Measurements from ENCODE around the gene SLC2A6. TPM values are rescaled to one million over a fixed set of nuclear protein-coding genes. Genes with fewer than 3 reads are reported as not detected.

The SLC2A6 gene
- total and polyA plus RNA-seq, 2 experiments from 2014 or later = 7.3 to 10.6 TPM

- H3K36me3 ChIP-seq (replicated peaks; ENCODE audit: insufficient read depth, low read depth) = no peaks in the 10 kb centered on the region
- H3K27me3 ChIP-seq = no peaks in the 10 kb centered on the region
- H3K9me2 ChIP-seq (replicated peaks; ENCODE audit: insufficient read depth) = no peaks in the 10 kb centered on the region
- no peak for DNase-seq (ENCODE audit: low spot score)
- no peak overlapping the region for H3K4me2 ChIP-seq
- H3K27ac ChIP-seq = no peak overlapping the region
- no peak for TF ChIP-seq CTCF (IDR thresholded peaks at IDR 0.05; ENCODE audit: poor library complexity)
- TF ChIP-seq EZH2 (IDR thresholded peaks at IDR 0.05; ENCODE audit: borderline replicate concordance) = no peak
- TF ChIP-seq EZH2phosphoT487 (IDR thresholded peaks at IDR 0.05; ENCODE audit: low read depth, severe bottlenecking, unreplicated experiment) = no peak
- no peaks in the 10 kb centered on the region for H3K79me2 ChIP-seq
- 87% methylated on average over 11 of the region's 11 CpGs for WGBS (ENCODE audit: low lambda C conversion rate, missing lambda C conversion rate)
- peaks cover 5% of the 10 kb centered on the region for H3K4me1 ChIP-seq (ENCODE audit: insufficient read depth)
- no peaks in the 10 kb centered on the region for H4K20me1 ChIP-seq (ENCODE audit: insufficient read depth, poor library complexity, severe bottlenecking)
- H2AFZ ChIP-seq = no peak overlapping the region
- no peak overlapping the region for H3K4me3 ChIP-seq
- H3K9me3 ChIP-seq (ENCODE audit: low read depth) = no peaks in the 10 kb centered on the region
Measured at GRCh38 chr9:133493428-133493827, 14.5 kb upstream of the SLC2A6 start.

DNA sequence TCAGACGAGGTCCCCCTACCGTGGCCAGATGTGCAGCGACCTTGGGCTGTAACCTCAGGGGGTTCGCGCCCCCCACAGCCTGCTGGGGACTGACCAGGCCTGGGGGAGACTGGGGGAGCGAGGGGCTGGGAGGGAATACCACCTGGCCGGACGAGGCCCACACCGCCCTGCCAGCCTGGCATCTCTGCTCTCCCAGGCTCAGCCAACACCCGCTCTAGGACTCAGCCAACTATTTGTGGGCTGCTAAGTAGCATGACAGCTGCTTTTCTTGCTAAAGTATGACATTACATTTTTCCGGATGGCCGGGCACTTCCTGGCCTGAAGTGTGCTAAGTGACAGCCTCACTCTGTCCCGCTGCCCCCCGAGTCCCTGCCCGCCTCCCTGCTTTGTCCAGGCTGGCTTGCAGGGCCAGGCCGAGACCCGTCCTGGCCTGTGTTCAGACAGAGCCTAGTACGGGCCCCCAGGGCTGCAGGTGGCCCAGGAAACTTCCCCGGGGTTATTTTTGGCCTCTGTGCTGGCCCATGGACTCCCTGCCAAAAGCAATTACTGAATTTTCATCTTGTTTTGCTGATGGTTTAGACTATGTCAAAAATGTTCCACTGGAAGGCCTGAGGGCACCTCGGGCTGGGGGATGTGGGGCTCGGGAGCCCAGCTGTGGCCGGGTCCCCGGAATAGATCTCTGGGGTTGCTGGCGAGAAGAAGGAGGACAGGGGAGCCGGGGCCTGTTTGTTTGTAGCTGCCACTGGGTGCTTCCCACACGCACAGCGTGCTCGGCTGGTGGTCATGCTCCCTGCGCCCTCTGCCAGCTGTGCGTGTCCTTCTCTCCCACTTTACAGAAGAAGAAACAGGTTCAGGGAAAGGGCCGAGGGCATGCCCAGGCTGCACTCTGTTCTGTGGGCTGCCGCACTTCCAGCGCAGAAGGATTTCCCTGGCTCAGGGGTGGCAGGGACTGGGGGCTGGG, 13.4 kb upstream of the SLC2A6 start:
- no peak for TF ChIP-seq CTCF (IDR thresholded peaks at IDR 0.05; ENCODE audit: poor library complexity)
- no peak for TF ChIP-seq EZH2 (IDR thresholded peaks at IDR 0.05; ENCODE audit: borderline replicate concordance)
- TF ChIP-seq EZH2phosphoT487 (IDR thresholded peaks at IDR 0.05; ENCODE audit: low read depth, severe bottlenecking, unreplicated experiment) = no peak
- no peak overlapping the region for H3K4me2 ChIP-seq
- H3K9me3 ChIP-seq (ENCODE audit: low read depth) = no peaks in the 10 kb centered on the region
- 83% methylated on average over 31 of the region's 33 CpGs for WGBS (ENCODE audit: low lambda C conversion rate, missing lambda C conversion rate)
- no peak for DNase-seq (ENCODE audit: low spot score)
- no peaks in the 10 kb centered on the region for H3K9me2 ChIP-seq (replicated peaks; ENCODE audit: insufficient read depth)
- H4K20me1 ChIP-seq (ENCODE audit: insufficient read depth, poor library complexity, severe bottlenecking) = no peaks in the 10 kb centered on the region
- H3K36me3 ChIP-seq (replicated peaks; ENCODE audit: insufficient read depth, low read depth) = no peaks in the 10 kb centered on the region
- H3K27me3 ChIP-seq = no peaks in the 10 kb centered on the region
- H3K4me1 ChIP-seq (ENCODE audit: insufficient read depth) = peaks cover 5% of the 10 kb centered on the region
- H3K4me3 ChIP-seq = no peak overlapping the region
- no peaks in the 10 kb centered on the region for H3K79me2 ChIP-seq
- no peak overlapping the region for H3K27ac ChIP-seq
- no peak overlapping the region for H2AFZ ChIP-seq

- DNase-seq (ENCODE audit: low spot score) = no peak
- no peak overlapping the region for H3K4me2 ChIP-seq
- no peaks in the 10 kb centered on the region for H3K27me3 ChIP-seq
- no peaks in the 10 kb centered on the region for H3K36me3 ChIP-seq (replicated peaks; ENCODE audit: insufficient read depth, low read depth)
- H3K9me3 ChIP-seq (ENCODE audit: low read depth) = no peaks in the 10 kb centered on the region
- H3K9me2 ChIP-seq (replicated peaks; ENCODE audit: insufficient read depth) = no peaks in the 10 kb centered on the region
- no peak overlapping the region for H3K27ac ChIP-seq
- WGBS (ENCODE audit: low lambda C conversion rate, missing lambda C conversion rate) = 94% methylated on average over 8 of the region's 8 CpGs
- H3K79me2 ChIP-seq = no peaks in the 10 kb centered on the region
- H3K4me1 ChIP-seq (ENCODE audit: insufficient read depth) = peaks cover 5% of the 10 kb centered on the region
- H3K4me3 ChIP-seq = no peak overlapping the region
- H2AFZ ChIP-seq = no peak overlapping the region
- H4K20me1 ChIP-seq (ENCODE audit: insufficient read depth, poor library complexity, severe bottlenecking) = no peaks in the 10 kb centered on the region
- no peak for TF ChIP-seq CTCF (IDR thresholded peaks at IDR 0.05; ENCODE audit: poor library complexity)
- TF ChIP-seq EZH2 (IDR thresholded peaks at IDR 0.05; ENCODE audit: borderline replicate concordance) = no peak
- TF ChIP-seq EZH2phosphoT487 (IDR thresholded peaks at IDR 0.05; ENCODE audit: low read depth, severe bottlenecking, unreplicated experiment) = no peak
Measured at GRCh38 chr9:133491656-133491925, 12.7 kb upstream of the SLC2A6 start.
